Measurements from ENCODE around the gene PTPRO. TPM values are rescaled to one million over a fixed set of nuclear protein-coding genes. Genes with fewer than 3 reads are reported as not detected.

The PTPRO gene
- polyA plus RNA-seq, 1 donor from 2014 or later = 9.4 TPM

DNA sequence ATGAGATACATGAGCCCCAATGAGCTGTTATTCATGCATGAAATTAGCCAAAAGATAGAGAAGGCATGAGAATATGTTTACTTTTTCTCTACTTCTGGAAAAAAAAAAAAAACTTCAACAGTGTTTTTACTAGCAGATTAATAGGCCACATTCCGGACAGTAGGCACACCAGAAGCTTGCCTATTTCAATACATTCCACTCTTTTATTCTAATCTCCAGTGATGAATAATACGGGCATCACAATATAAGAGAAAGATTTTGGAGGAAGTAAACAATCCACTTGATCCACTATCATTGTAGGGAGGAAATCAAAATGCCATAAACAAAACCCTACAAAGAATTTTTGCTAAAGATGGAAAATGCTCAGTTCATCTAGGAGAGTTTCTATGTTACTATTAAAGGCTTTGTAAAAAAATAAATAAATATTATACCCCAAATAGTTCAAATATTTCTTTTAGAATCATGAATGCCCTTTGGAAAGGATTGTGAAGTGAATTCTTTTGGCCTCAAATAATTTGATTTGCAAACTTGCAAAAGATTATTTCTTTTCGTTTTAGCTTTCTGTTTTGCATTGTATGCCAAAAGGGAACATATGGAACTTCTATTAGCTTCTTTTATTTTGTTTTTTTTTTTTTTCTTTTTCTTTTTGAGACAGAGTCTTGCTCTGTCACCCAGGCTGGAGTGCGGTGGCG lies 234.2 kb downstream of the PTPRO start:
- Mint-ChIP-seq H3K4me1 (peaks cover 0 to 5% (median 2%) of the 10 kb centered on the region in 3 donors), H3K9me3 (no peaks in the 10 kb centered on the region), H3K27me3 (no peaks in the 10 kb centered on the region), H3K27ac (no peak overlapping the region), H3K36me3 (peaks cover 22% of the 10 kb centered on the region), H3K4me3 (no peak overlapping the region)

DNA sequence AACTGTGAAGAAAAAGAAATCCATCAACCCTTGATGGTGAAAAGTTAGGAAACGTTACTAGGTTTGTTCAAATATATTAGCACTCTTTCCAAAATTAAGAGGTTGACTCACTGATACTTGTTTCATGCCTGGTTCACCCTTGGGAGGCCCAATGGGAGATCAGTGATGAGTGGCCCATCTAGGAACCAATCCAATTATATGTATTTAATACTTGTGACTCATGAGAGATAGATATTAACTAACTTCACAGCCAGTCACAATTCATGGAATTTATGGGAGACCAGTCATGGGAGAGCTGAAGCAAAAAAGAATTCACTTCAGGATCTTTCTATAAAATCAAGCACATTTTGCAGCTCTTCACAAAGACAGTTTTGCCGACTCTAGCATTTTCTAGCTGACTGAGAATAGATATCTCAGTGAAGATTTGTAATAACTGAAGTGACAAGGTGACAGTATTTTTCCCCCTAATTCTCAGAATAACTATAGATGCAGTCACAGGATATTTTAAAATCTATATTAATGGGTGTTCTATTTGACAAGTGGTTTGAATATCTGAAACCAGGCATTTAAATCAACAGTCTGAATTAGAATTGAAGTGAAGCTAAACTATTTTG lies 236.7 kb downstream of the PTPRO start:
- H3K27ac Mint-ChIP-seq = no peak overlapping the region
- peaks cover 16% of the 10 kb centered on the region for H3K36me3 Mint-ChIP-seq
- H3K27me3 Mint-ChIP-seq = no peaks in the 10 kb centered on the region
- H3K4me3 Mint-ChIP-seq = no peak overlapping the region
- peaks cover 4 to 13% (median 10%) of the 10 kb centered on the region in 3 donors for H3K4me1 Mint-ChIP-seq
- no peaks in the 10 kb centered on the region for H3K9me3 Mint-ChIP-seq

DNA sequence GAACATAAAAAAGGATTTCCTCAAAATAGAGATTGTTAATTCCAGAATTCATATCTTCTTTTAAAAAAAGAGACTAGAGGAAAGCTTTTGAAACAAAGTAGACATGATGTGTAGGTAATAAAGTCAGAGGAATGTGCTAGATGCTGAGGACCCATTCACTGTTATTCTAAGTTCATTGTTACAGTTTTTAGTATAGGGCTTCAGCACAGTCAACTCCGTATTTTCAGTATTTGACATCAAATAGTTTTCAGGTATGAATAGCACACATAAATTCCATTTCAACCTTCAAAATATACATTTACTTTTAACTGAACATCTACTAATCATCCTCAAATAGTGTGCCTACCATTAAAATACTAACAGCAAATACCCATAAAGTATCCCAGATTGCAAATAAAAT lies 239.1 kb downstream of the PTPRO start:
- no peaks in the 10 kb centered on the region for H3K27me3 Mint-ChIP-seq
- H3K36me3 Mint-ChIP-seq = peaks cover 24% of the 10 kb centered on the region
- H3K27ac Mint-ChIP-seq = no peak overlapping the region
- H3K4me3 Mint-ChIP-seq = no peak overlapping the region
- H3K9me3 Mint-ChIP-seq = no peaks in the 10 kb centered on the region
- peaks cover 4 to 15% (median 12%) of the 10 kb centered on the region in 3 donors for H3K4me1 Mint-ChIP-seq

DNA sequence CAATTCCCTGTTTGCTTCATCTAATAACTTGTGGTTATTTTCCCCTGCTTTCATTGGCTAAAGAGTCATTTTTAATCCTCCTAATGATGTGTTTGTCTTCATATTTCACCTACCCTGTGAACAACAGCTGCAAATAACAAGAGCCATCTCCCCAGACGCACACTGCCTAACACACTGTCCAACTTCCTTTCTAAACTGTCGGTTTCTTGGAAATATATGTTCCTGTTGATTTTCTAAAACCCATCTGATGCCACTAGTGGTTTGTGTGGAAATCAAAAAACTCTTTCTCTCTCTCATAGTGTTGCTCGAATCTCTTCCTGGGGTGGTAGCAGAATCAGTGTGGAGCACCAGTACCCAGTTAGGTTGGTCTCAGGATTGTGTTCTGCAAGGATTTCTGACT lies 240.0 kb downstream of the PTPRO start:
- H3K36me3 Mint-ChIP-seq = peaks cover 28% of the 10 kb centered on the region
- H3K27me3 Mint-ChIP-seq = no peaks in the 10 kb centered on the region
- H3K4me3 Mint-ChIP-seq = peak overlapping the region in 1 of 4 donors; percentile 14
- H3K9me3 Mint-ChIP-seq = no peaks in the 10 kb centered on the region
- H3K27ac Mint-ChIP-seq = peak overlapping the region in 1 of 3 donors; percentile 87
- peaks cover 6 to 15% (median 12%) of the 10 kb centered on the region in 3 donors for H3K4me1 Mint-ChIP-seq

DNA sequence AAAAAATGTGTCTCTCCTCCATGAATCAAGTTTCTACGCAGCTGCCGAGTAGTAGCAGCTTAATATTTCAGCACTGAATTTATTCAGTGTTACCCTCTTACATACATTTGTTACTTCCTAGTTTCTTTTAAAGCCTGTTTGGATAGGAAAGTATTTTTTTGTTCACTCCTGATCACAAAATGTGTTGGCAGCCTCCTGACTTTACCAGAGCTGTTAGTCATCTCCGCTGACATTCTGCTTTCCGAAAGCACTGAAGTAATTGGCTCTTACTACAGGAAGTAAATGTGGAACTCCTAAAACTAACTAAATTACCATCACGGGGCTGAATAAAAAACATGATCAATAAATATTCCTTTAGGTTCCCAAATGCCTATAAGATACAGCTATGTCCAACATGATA lies 241.4 kb downstream of the PTPRO start:
- no peaks in the 10 kb centered on the region for H3K9me3 Mint-ChIP-seq
- peaks cover 8 to 14% (median 13%) of the 10 kb centered on the region in 3 donors for H3K4me1 Mint-ChIP-seq
- H3K27me3 Mint-ChIP-seq = no peaks in the 10 kb centered on the region
- H3K36me3 Mint-ChIP-seq = peaks cover 22% of the 10 kb centered on the region
- peak overlapping the region in 2 of 3 donors; percentile 41 to 87 for H3K27ac Mint-ChIP-seq
- H3K4me3 Mint-ChIP-seq = peak overlapping the region; percentile 34 to 89 (median 66)

DNA sequence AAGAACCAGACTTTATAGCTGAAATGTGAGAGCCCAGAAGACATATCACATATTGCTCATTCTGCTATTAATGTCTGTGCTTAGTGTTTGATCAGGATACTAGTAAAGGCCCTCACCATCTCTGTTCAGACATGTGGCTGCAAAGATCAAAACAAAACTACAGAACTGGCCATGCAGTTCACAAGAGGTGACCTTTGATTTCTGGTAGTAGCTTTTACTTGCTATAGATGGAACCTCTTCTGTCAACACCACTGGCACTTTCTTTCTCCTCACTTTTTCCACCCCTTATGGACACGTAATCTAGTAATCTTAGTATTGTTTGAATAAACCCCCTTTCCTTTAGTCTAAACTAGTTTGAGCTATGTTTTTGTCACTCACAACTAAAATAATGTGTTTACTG lies 252.0 kb downstream of the PTPRO start:
- no peaks in the 10 kb centered on the region for H3K9me3 Mint-ChIP-seq
- H3K27ac Mint-ChIP-seq = no peak overlapping the region
- H3K4me3 Mint-ChIP-seq = no peak overlapping the region
- H3K36me3 Mint-ChIP-seq = peaks cover 9% of the 10 kb centered on the region
- H3K4me1 Mint-ChIP-seq = peaks cover 18 to 22% (median 22%) of the 10 kb centered on the region in 3 donors
- no peaks in the 10 kb centered on the region for H3K27me3 Mint-ChIP-seq

DNA sequence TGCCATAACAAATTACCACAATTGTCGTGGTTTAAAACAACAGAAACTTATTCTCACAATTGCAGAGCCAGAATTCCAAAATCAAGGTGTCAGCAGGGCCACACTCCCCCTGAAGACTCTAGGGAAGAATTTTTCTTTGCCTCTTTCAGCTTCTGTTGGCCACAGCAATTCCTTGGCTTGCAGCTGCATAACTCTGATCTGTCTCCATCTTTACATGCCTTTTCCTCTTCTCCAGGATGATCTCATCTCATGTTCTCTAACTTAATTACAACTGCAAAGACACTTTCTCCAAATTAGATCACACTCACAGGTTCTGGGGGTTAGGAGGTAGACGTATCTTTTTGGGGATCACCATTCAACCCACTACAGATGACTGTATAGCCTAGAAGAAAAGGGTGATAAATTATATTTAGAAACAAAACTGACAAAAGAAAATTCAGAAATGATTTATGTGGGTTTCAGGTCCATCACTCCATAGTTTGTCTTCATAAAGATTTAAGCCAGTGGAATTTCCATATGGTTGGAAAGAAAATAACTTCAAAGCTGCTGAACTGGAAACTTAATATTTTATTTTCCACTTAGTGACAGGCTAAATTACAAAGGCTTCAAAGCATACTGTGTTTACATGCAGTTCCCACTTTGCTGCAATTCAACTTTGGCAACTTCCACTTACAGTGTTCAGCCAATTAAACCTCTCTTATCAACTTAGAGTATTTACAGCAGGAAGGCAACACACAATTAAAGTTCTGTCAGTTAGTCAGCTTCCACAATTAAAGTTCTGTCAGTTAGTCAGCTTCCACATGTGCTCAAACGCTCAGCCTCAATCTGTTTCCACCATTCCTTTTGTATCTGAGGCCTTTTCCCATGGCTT lies 253.6 kb downstream of the PTPRO start:
- Mint-ChIP-seq H3K27me3 (no peaks in the 10 kb centered on the region), H3K36me3 (peaks cover 13% of the 10 kb centered on the region), H3K4me3 (no peak overlapping the region), H3K9me3 (no peaks in the 10 kb centered on the region), H3K27ac (no peak overlapping the region), H3K4me1 (peaks cover 6 to 7% (median 7%) of the 10 kb centered on the region in 3 donors)

DNA sequence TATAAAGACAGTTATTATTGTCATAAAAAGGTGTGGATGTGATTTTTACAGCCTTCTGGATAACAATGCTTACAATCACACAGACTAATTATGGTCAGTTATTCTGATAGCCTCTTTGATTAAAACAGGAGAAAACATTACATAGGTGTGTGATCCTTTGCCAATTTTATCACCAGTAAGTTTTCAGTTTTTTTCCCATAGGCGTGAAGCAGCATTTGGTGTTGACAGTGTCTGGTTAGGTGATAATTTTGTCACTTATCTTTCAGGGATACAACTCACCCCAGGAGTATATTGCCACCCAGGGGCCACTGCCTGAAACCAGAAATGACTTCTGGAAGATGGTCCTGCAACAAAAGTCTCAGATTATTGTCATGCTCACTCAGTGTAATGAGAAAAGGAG lies 258.1 kb downstream of the PTPRO start:
- Mint-ChIP-seq H3K4me3 (no peak overlapping the region), H3K27me3 (no peaks in the 10 kb centered on the region), H3K27ac (no peak overlapping the region), H3K4me1 (peaks cover 0 to 3% (median 2%) of the 10 kb centered on the region in 3 donors), H3K9me3 (no peaks in the 10 kb centered on the region), H3K36me3 (peaks cover 15% of the 10 kb centered on the region)

DNA sequence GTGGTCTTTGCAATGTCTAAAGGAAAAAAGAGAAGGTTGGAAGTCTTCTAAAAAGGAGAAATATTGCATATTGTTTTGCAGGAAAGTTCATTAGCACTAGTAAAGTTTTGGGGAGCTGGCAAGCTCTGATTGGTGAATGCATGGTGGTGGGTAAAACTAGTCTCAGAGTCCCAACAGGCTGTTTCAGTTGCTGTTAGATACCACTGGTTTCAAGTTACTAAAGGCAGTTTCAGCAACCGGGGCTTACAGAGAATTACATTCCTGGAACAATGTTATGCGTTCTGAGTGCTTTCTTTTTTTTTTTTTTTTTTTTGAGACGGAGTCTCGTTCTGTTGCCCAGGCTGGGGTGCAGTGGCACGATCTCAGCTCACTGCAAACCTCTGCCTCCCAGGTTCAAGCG lies 258.7 kb downstream of the PTPRO start:
- no peak overlapping the region for H3K27ac Mint-ChIP-seq
- H3K36me3 Mint-ChIP-seq = peaks cover 15% of the 10 kb centered on the region
- H3K4me1 Mint-ChIP-seq = peaks cover 0 to 3% (median 2%) of the 10 kb centered on the region in 3 donors
- H3K27me3 Mint-ChIP-seq = no peaks in the 10 kb centered on the region
- H3K4me3 Mint-ChIP-seq = no peak overlapping the region
- H3K9me3 Mint-ChIP-seq = no peaks in the 10 kb centered on the region

DNA sequence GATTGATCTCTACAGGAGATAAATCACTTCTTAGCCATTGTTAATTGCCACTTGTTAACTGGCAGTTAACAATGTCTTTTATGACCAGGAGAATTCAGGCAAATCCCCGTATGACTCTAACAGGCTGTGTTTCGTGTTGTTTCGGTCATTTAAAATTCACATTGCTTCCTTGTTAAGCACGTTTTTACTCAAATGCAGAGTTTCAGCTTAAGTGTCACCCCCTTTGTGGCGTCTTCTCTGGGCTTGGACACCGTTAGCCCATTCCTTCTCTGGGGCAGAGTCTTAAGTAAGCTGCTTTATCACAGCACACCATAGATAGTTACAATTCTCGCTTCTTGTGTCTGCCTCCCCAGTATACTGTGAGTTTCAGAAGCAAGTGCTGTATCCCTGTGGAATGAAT lies 261.5 kb downstream of the PTPRO start:
- Mint-ChIP-seq H3K36me3 (peaks cover 11% of the 10 kb centered on the region), H3K4me1 (peaks cover 0 to 3% (median 2%) of the 10 kb centered on the region in 3 donors), H3K9me3 (no peaks in the 10 kb centered on the region), H3K27me3 (no peaks in the 10 kb centered on the region), H3K27ac (peak overlapping the region in 1 of 3 donors; percentile 84), H3K4me3 (no peak overlapping the region)

DNA sequence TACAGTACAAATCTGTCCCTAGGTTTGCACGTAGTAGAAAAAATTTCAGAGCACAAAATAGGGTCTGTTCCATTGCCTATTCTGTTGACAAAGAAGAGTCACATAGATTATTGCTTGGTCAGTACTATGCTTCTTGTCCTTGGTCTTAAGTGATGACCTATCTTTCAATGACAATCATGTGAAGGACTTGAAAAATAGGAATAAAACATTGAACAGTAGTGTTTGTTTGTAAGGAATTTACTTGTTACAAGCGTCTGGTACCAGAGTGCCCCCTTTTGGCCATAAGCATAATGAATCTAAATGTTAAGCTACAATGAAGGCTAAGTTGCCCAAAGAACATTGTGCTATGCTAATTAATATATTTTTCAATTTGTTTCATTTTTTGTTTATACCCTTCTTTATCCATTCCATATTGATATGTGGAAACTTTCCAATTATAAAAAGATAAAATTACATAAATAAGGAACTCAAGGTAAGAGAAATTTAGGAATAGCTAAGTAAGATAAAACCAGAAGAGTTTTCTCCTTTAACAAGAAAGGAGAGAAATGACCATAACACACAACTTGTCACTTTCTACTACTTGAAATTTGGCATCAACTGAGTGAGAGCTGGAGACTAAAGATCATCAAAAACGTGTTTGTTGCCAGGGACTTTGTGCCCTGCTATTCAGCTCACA lies 262.2 kb downstream of the PTPRO start:
- H3K27ac Mint-ChIP-seq = peak overlapping the region in 1 of 3 donors; percentile 84
- no peaks in the 10 kb centered on the region for H3K9me3 Mint-ChIP-seq
- H3K4me3 Mint-ChIP-seq = no peak overlapping the region
- H3K4me1 Mint-ChIP-seq = peaks cover 0 to 3% (median 2%) of the 10 kb centered on the region in 3 donors
- no peaks in the 10 kb centered on the region for H3K27me3 Mint-ChIP-seq
- peaks cover 11% of the 10 kb centered on the region for H3K36me3 Mint-ChIP-seq

DNA sequence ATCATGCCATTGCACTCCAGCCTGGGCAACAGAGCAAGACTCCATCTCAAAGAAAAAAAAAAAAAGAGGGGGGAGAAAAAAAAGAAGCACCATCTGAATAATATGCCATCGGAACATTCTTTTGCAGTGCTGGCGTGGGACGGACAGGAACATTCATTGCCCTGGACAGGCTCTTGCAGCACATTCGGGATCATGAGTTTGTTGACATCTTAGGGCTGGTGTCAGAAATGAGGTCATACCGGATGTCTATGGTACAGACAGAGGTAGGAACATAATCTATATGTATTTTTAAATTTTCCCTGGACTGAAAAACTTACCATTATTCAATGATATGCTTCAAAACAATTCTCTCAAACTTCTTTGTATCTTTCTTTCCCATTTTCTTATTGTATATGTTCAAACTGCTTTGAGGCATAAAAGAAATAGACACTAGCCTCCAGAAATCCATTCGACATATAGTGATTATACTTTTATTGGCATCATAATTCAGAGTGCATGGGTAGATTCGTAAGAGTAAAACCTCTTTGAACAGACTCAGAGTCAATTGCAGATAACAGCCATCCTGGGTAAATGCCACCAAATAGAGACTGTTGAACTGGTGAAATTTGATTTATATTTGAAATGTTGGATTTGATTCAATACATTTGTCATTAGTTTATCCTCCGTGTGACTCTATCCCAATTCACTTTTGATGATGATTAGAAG lies 267.2 kb downstream of the PTPRO start:
- H3K4me1 Mint-ChIP-seq = peaks cover 4 to 7% (median 7%) of the 10 kb centered on the region in 3 donors
- no peaks in the 10 kb centered on the region for H3K9me3 Mint-ChIP-seq
- H3K36me3 Mint-ChIP-seq = peaks cover 7% of the 10 kb centered on the region
- H3K27ac Mint-ChIP-seq = no peak overlapping the region
- peak overlapping the region in 1 of 4 donors; percentile 58 for H3K4me3 Mint-ChIP-seq
- H3K27me3 Mint-ChIP-seq = no peaks in the 10 kb centered on the region

DNA sequence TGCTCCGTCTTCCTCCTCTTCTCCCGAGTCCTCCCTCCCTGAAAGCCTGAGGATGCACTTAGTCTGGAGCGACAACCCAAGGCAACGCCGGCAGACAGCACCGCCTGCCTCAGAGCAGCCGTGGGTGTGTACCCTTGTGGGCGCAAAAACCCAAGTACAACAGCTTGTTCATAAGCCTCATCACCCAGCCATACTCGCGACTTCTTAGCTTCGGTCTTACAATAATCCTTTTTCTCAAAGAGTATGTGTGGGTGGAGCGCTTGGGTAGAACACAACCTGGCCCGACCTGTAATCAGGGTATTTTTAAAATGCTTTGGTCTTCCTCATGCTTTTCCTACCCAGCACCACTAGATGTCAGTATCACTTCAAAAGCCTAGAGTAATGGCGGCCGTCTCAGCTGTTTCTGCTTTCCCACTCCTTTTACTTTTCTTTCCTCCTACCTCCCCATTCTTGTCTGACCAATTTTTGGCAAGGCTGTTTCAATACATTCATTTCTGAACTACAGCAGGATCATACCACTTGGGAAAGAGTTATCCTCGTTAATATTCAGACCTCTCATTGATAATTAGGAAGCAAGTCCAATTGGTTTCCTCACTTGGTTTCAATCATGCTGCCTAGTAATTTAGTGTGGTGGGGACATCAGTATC lies 268.0 kb downstream of the PTPRO start:
- H3K4me3 Mint-ChIP-seq = peak overlapping the region; percentile 3 to 75 (median 34)
- H3K27ac Mint-ChIP-seq = peak overlapping the region in 2 of 3 donors; percentile 19 to 74
- peaks cover 7% of the 10 kb centered on the region for H3K36me3 Mint-ChIP-seq
- no peaks in the 10 kb centered on the region for H3K27me3 Mint-ChIP-seq
- H3K9me3 Mint-ChIP-seq = no peaks in the 10 kb centered on the region
- H3K4me1 Mint-ChIP-seq = peaks cover 4 to 7% (median 6%) of the 10 kb centered on the region in 3 donors

DNA sequence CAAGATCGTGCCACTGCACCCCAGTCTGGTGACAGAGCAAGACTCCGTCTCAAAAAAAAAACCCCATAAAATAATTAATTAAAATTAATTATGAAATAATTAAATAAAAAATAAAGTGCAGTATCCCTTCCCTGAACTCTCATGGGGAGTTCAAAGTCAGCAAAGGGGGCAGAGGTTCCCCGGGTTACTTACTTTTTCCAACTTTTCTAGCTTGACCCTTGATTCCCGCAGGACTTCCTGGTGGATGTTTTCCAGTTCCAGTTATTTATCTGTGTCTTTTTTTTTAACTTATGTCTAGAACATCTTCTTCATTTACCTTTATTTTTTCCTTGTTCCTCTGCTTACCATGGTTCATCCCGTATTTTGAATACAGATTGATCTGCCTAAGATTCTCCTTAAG lies 269.5 kb downstream of the PTPRO start:
- Mint-ChIP-seq H3K4me3 (no peak overlapping the region), H3K4me1 (peaks cover 4 to 7% (median 6%) of the 10 kb centered on the region in 3 donors), H3K27ac (no peak overlapping the region), H3K27me3 (no peaks in the 10 kb centered on the region), H3K9me3 (no peaks in the 10 kb centered on the region), H3K36me3 (peaks cover 10% of the 10 kb centered on the region)
